ENCODE results near the gene PDK3.

PDK3 gene

DNA sequence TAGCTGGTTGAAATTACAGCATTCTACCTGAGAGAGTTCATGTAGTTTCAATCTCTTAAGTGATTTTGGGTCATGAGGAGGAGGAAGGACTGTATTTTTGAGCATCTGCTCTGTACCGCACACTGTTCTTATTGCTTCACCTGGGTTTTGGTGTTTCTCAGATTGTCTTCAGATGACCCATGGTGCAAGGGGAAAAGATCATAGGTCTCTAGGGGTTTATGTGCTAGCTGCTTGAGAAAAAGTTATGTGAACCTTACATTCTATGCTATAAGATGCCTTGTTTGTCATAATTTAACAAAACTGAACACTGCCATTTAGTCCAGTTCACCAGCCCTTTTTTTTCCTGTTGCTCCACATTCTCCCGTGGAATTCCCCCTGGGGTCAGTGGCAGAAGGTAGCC is 60.4 kb downstream of the PDK3 start:
- H3K4me3 ChIP-seq (ENCODE audit: control insufficient read depth, low read depth, low read length) = no peak overlapping the region
- DNase-seq (ENCODE audit: low read depth) = no peak
- TF ChIP-seq, protein P1, sequence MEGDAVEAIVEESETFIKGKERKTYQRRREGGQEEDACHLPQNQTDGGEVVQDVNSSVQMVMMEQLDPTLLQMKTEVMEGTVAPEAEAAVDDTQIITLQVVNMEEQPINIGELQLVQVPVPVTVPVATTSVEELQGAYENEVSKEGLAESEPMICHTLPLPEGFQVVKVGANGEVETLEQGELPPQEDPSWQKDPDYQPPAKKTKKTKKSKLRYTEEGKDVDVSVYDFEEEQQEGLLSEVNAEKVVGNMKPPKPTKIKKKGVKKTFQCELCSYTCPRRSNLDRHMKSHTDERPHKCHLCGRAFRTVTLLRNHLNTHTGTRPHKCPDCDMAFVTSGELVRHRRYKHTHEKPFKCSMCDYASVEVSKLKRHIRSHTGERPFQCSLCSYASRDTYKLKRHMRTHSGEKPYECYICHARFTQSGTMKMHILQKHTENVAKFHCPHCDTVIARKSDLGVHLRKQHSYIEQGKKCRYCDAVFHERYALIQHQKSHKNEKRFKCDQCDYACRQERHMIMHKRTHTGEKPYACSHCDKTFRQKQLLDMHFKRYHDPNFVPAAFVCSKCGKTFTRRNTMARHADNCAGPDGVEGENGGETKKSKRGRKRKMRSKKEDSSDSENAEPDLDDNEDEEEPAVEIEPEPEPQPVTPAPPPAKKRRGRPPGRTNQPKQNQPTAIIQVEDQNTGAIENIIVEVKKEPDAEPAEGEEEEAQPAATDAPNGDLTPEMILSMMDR (conservative IDR thresholded peaks at IDR 0.05; ENCODE audit: control insufficient read depth, insufficient read depth, low read depth, low read length) = no peak

DNA sequence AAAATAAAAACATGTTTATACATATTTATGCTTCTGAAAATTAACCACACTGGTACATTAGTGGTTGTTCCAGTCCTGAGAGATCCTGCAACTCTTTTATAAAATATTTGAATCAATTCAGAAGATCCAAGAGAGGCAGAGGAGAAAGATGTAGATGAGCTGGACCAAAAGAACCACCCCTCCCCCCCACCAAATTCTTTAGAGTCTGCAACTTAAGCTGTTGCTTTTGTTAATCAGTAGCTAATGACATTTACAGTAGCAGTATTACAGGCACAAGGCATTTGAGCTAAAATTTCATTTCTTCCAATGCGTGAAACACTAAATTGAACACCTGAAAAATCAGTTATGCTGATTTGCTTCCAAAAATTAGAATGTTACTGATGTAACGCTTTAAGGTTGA is 61.5 kb downstream of the PDK3 start:
- DNase-seq (ENCODE audit: low read depth) = no peak
- no peak overlapping the region for H3K4me3 ChIP-seq (ENCODE audit: control insufficient read depth, low read depth, low read length)
- TF ChIP-seq, protein P1 (conservative IDR thresholded peaks at IDR 0.05; ENCODE audit: control insufficient read depth, insufficient read depth, low read depth, low read length) = no peak

DNA sequence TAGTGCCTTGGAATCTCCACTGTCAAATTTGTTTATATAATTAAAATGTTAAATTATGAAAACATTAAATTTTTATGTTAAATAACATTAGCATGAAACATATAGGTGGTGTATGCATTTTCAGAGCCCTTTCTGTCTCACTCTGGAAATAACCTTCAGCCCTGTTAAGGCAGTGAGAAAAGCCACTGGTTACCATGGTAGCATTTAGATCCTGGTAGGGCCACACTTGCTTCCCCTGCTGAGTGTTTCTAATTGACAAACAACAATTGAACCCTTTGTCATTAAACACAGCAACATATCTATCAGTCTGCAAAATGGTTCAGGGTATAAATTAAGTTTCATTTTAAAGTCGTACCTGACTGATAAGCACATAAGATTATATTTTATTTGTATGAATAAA is 63.5 kb downstream of the PDK3 start:
- DNase-seq (ENCODE audit: low read depth) = no peak
- TF ChIP-seq, protein P1 (conservative IDR thresholded peaks at IDR 0.05; ENCODE audit: control insufficient read depth, insufficient read depth, low read depth, low read length) = no peak
- H3K4me3 ChIP-seq (ENCODE audit: control insufficient read depth, low read depth, low read length) = no peak overlapping the region

DNA sequence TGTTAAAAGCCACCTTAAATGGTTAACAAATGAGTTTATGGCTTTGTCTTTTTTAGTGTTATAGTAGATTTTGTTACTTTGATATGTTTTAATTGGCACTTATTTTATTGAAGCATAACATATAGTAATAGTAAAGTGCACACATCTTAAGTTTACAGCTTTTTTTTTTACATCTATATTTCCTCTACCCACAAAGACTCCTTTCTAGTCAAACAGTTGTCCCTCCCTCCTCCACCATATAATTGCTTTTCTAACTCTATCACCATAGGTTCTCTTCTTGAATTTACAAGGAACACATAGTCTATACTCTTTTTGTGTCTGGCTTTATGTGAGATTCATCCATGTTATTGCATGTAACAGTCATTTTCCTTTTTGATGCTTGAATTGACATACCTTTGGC is 71.5 kb downstream of the PDK3 start:
- no peak overlapping the region for H3K4me3 ChIP-seq (ENCODE audit: control insufficient read depth, low read depth, low read length)
- TF ChIP-seq, protein P1 (conservative IDR thresholded peaks at IDR 0.05; ENCODE audit: control insufficient read depth, insufficient read depth, low read depth, low read length) = no peak
- DNase-seq (ENCODE audit: low read depth) = no peak

DNA sequence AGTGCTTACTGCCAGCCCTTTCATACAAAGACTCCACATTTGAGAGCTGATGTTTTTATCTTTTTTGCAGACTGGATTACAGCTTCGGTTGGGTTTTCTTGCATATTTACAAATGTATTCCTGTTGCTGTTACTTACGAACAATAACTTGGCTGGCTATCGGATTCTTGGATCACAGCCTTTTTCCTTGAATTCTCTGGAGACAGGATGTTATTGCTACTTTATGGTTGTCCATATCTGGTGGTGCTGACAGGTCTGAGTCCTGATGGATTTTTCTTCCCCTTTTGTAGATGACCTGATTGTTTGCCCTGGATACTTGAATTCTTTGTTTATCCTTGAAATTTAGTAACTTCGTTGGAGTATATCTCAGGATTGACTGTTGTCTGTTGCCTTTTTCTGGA is 77.7 kb downstream of the PDK3 start:
- peak; percentile 6 for DNase-seq (ENCODE audit: low read depth)
- H3K4me3 ChIP-seq (ENCODE audit: control insufficient read depth, low read depth, low read length) = no peak overlapping the region
- TF ChIP-seq, protein P1 (conservative IDR thresholded peaks at IDR 0.05; ENCODE audit: control insufficient read depth, insufficient read depth, low read depth, low read length) = no peak

DNA sequence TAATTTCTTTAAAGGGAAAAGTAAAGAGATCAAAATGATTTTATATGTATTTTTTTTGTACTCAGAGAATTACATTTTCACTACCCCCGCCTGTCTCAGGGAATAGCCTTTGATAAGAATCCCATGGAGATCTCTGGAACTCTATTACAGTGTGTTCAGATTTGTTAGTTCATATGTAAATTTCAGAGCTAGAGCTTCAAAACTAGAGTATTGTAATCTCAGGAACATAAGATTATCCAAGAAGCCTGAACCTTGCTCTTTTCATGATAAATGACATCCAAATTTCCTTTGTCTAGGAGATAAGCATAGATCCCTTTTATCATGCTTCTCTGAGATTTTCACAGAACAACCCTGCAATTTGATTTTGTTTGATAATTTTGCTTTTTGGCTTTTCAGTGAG is 82.9 kb downstream of the PDK3 start:
- no peak overlapping the region for H3K4me3 ChIP-seq (ENCODE audit: control insufficient read depth, low read depth, low read length)
- TF ChIP-seq, protein P1 (conservative IDR thresholded peaks at IDR 0.05; ENCODE audit: control insufficient read depth, insufficient read depth, low read depth, low read length) = no peak
- no peak for DNase-seq (ENCODE audit: low read depth)

DNA sequence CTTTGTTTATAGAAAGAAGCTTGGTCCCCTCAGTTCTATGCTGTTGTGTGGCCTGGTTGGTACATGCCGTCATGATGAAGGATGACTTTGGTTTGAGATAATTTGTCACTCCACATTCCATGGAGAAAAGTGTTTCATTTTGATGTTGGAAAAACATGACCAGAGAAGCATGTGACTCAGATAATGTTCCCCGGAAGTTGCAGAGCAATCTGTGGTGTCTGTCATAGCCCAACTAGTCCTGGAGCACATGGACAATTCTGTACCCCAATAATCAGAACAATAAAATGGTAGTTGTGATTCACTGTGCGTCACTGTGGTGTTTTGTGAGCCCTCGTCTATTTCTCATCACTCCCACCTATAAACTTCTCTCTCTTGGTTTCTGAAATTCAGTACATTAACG is 85.1 kb downstream of the PDK3 start:
- no peak for DNase-seq (ENCODE audit: low read depth)
- TF ChIP-seq, protein P1 (conservative IDR thresholded peaks at IDR 0.05; ENCODE audit: control insufficient read depth, insufficient read depth, low read depth, low read length) = no peak
- no peak overlapping the region for H3K4me3 ChIP-seq (ENCODE audit: control insufficient read depth, low read depth, low read length)
